HEK293 (cell line): Measurements from ENCODE around the gene ITIH5.

ENCODE experiments used
- CTCF ChIA-PET: fragments of 350-600 bp; formaldehyde crosslinking; extraction: SDS; loops from one replicate; lab custom pipeline; 2021; ENCODE audit warnings: antibody characterized with exemption; lab: Yijun Ruan, JAX
- POLR2A ChIA-PET: fragments of 300-600 bp; formaldehyde crosslinking; extraction: SDS; loops from one replicate; lab custom pipeline; 2020; ENCODE audit warnings: antibody characterized with exemption, inconsistent platforms; lab: Yijun Ruan, JAX
- H3K27ac ChIP-seq: fragments of 200-500 bp; sonication (Bioruptor generic); 2 replicates; pipeline ENCODE4 v1.5.1; 2014; ENCODE audit warnings: low read depth, low read length, control low read depth, inconsistent platforms; ENCODE audit errors: extremely low read depth
- H3K36me3 ChIP-seq, 2 experiments: fragments of 200-500 bp in 1 of 2; sonication (Bioruptor generic) in 1 of 2; 1 replicate in 1 of 2; 2 replicates in 1 of 2; pipeline ENCODE4 v1.5.1; 2014 to 2017; ENCODE audit warnings: inconsistent platforms in 2 of 2, low read length in 2 of 2; ENCODE audit not compliant: control insufficient read depth in 2 of 2, insufficient read depth in 1 of 2
- H3K4me1 ChIP-seq: fragments of 200-500 bp; sonication (Bioruptor generic); 2 replicates; pipeline ENCODE4 v1.5.1; 2014; ENCODE audit warnings: mild to moderate bottlenecking, low read length, inconsistent platforms; ENCODE audit not compliant: control insufficient read depth, insufficient read depth
- H3K4me3 ChIP-seq: 2 replicates; pipeline ENCODE4 v1.5.1; 2011; ENCODE audit warnings: low read depth, mild to moderate bottlenecking, control low read depth, low read length, moderate library complexity
- H3K9me3 ChIP-seq: fragments of 200-500 bp; sonication (Bioruptor generic); 2 replicates; pipeline ENCODE4 v1.5.1; 2014; ENCODE audit warnings: low read depth, low read length, inconsistent platforms; ENCODE audit not compliant: control insufficient read depth, insufficient read depth
- FEZF1 ChIP-seq: fragments of 450-650 bp; formaldehyde crosslinking; IDR thresholded peaks from 2 replicates; pipeline ENCODE4 v1.5.1; 2016; ENCODE audit warnings: missing biosample characterization, missing genetic modification characterization
- HOXA7 ChIP-seq: sonication (generic); formaldehyde crosslinking; IDR thresholded peaks from 2 replicates; pipeline ENCODE4 v1.8.1; 2022; ENCODE audit warnings: missing genetic modification reagents, borderline replicate concordance
- SP3 ChIP-seq: fragments of 450-650 bp; formaldehyde crosslinking; IDR thresholded peaks from 2 replicates; pipeline ENCODE4 v1.5.1; 2016; ENCODE audit warnings: missing biosample characterization, missing genetic modification characterization
- SP7 ChIP-seq: fragments of 450-650 bp; formaldehyde crosslinking; IDR thresholded peaks from 2 replicates; pipeline ENCODE4 v1.5.1; 2016; ENCODE audit warnings: missing biosample characterization, missing genetic modification characterization
- ZBTB17 ChIP-seq: fragments of 450-650 bp; formaldehyde crosslinking; IDR thresholded peaks from 2 replicates; pipeline ENCODE4 v1.5.1; 2016; ENCODE audit warnings: missing biosample characterization, missing genetic modification characterization
- ZNF10 ChIP-seq: fragments of 450-650 bp; formaldehyde crosslinking; IDR thresholded peaks from 2 replicates; pipeline ENCODE4 v1.5.1; 2017; ENCODE audit warnings: missing biosample characterization, missing genetic modification characterization
- ZNF140 ChIP-seq: fragments of 450-650 bp; formaldehyde crosslinking; IDR thresholded peaks from 2 replicates; pipeline ENCODE4 v1.5.1; 2016; ENCODE audit warnings: missing biosample characterization, missing genetic modification characterization
- ZNF155 ChIP-seq: fragments of 450-650 bp; formaldehyde crosslinking; IDR thresholded peaks from 2 replicates; pipeline ENCODE4 v1.5.1; 2016; ENCODE audit warnings: missing biosample characterization, missing genetic modification characterization
- ZNF548 ChIP-seq: fragments of 450-650 bp; formaldehyde crosslinking; IDR thresholded peaks from 2 replicates; pipeline ENCODE4 v1.5.1; 2016; ENCODE audit warnings: missing biosample characterization, missing genetic modification characterization
- ZNF571 ChIP-seq: fragments of 450-650 bp; formaldehyde crosslinking; IDR thresholded peaks from 2 replicates; pipeline ENCODE4 v1.5.0; 2017; ENCODE audit warnings: missing biosample characterization, missing genetic modification characterization
- ZNF621 ChIP-seq: fragments of 450-650 bp; formaldehyde crosslinking; IDR thresholded peaks from 2 replicates; pipeline ENCODE4 v1.5.1; 2017; ENCODE audit warnings: missing biosample characterization, missing genetic modification characterization
- ZNF670 ChIP-seq: fragments of 450-650 bp; formaldehyde crosslinking; IDR thresholded peaks from 2 replicates; pipeline ENCODE4 v1.5.1; 2016; ENCODE audit warnings: missing biosample characterization, missing genetic modification characterization, low read depth
- ZNF76 ChIP-seq: fragments of 450-650 bp; formaldehyde crosslinking; IDR thresholded peaks from 2 replicates; pipeline ENCODE4; 2016; ENCODE audit warnings: low read depth, missing biosample characterization, missing genetic modification characterization, borderline replicate concordance
- ZNF768 ChIP-seq: fragments of 450-650 bp; formaldehyde crosslinking; IDR thresholded peaks from 2 replicates; pipeline ENCODE4 v1.5.1; 2018; ENCODE audit warnings: missing biosample characterization, mild to moderate bottlenecking, missing genetic modification characterization
- ZNF785 ChIP-seq: fragments of 450-650 bp; formaldehyde crosslinking; IDR thresholded peaks from 2 replicates; pipeline ENCODE4 v1.5.1; 2016; ENCODE audit warnings: missing biosample characterization, missing genetic modification characterization
- TF ChIP-seq, protein P1 (sequence below): fragments of 450-650 bp; formaldehyde crosslinking; IDR thresholded peaks from 2 replicates; pipeline ENCODE4 v1.5.1; 2016; ENCODE audit warnings: missing biosample characterization, missing genetic modification characterization
- TF ChIP-seq, protein P2 (sequence below): fragments of 450-650 bp; formaldehyde crosslinking; conservative IDR thresholded peaks from 2 replicates; pipeline ENCODE4 v1.5.1; 2016; ENCODE audit warnings: low read depth, missing biosample characterization, missing genetic modification characterization
- TF ChIP-seq, protein P3 (sequence below): fragments of 450-650 bp; formaldehyde crosslinking; IDR thresholded peaks from 2 replicates; pipeline ENCODE4 v1.5.1; 2016; ENCODE audit warnings: missing biosample characterization, missing genetic modification characterization
- TF ChIP-seq, protein P4 (sequence below): fragments of 450-650 bp; formaldehyde crosslinking; IDR thresholded peaks from 2 replicates; pipeline ENCODE4; 2016; ENCODE audit warnings: missing biosample characterization, missing genetic modification characterization
- TF ChIP-seq, protein P5 (sequence below): fragments of 450-650 bp; formaldehyde crosslinking; IDR thresholded peaks from 2 replicates; pipeline ENCODE4 v1.5.1; 2017; ENCODE audit warnings: missing biosample characterization, missing genetic modification characterization

The ITIH5 gene

DNA sequence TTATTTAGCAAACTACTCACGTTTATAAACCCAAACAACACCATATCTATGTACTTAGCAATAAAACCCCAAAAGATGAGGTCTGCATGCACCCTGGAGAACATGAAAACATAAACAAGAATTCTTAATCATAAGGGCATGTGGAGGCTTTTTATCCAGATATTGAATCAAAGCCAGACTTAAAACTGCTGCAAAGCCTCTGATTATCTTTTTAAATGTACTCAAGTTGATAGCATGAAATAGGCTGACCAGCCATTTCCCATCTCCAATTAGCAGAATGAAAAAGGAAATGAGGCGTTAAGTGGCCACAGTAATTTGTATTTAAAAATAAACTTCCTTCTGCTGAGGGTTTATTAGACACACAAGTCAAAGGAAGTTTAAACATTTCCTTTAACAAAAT is 48.3 kb downstream of the ITIH5 start (continued):
- TF ChIP-seq FEZF1 (tag by site-specific recombination) (peak; percentile 16; the same call in 1 of the 2 replicates), ZNF621 (tag by site-specific recombination) (no peak), ZNF140 (no peak)
- TF ChIP-seq, protein P1, sequence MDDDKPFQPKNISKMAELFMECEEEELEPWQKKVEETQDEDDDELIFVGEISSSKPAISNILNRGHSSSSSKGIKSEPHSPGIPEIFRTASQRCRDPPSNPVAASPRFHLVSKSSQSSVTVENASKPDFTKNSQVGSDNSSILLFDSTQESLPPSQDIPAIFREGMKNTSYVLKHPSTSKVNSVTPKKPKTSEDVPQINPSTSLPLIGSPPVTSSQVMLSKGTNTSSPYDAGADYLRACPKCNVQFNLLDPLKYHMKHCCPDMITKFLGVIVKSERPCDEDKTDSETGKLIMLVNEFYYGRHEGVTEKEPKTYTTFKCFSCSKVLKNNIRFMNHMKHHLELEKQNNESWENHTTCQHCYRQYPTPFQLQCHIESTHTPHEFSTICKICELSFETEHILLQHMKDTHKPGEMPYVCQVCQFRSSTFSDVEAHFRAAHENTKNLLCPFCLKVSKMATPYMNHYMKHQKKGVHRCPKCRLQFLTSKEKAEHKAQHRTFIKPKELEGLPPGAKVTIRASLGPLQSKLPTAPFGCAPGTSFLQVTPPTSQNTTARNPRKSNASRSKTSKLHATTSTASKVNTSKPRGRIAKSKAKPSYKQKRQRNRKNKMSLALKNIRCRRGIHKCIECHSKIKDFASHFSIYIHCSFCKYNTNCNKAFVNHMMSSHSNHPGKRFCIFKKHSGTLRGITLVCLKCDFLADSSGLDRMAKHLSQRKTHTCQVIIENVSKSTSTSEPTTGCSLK (tag by site-specific recombination) = no peak

DNA sequence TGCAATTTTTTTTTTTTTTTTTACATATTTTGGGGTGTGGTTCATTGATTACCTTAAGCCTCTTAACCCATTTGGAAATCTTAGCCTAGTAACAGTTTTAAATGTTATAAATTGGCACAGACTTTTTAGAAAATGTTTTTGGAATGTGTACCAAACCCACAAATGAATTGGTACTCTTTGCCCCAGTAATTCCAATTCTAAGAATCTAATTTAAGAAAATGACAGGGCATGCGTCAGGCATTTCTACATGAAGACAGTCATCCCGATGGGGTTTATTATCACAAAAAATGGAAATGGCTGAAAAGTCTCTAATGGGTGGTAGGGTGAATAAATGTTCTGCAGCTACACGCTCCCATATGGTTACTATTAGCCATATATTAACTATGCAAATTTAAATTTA is 54.9 kb downstream of the ITIH5 start:
- Histone ChIP-seq H3K27ac (no peak overlapping the region), H3K4me1 (no peaks in the 10 kb centered on the region), H3K9me3 (no peaks in the 10 kb centered on the region), H3K4me3 (no peak overlapping the region)
- CTCF ChIA-PET = interaction anchor here (0.6 to 1.6 kb wide), 3 partner anchors 75 to 148 kb away, joined by 3 to 5 read pairs (median 3); no protein-coding TSS in a partner anchor
- TF ChIP-seq, protein P2, sequence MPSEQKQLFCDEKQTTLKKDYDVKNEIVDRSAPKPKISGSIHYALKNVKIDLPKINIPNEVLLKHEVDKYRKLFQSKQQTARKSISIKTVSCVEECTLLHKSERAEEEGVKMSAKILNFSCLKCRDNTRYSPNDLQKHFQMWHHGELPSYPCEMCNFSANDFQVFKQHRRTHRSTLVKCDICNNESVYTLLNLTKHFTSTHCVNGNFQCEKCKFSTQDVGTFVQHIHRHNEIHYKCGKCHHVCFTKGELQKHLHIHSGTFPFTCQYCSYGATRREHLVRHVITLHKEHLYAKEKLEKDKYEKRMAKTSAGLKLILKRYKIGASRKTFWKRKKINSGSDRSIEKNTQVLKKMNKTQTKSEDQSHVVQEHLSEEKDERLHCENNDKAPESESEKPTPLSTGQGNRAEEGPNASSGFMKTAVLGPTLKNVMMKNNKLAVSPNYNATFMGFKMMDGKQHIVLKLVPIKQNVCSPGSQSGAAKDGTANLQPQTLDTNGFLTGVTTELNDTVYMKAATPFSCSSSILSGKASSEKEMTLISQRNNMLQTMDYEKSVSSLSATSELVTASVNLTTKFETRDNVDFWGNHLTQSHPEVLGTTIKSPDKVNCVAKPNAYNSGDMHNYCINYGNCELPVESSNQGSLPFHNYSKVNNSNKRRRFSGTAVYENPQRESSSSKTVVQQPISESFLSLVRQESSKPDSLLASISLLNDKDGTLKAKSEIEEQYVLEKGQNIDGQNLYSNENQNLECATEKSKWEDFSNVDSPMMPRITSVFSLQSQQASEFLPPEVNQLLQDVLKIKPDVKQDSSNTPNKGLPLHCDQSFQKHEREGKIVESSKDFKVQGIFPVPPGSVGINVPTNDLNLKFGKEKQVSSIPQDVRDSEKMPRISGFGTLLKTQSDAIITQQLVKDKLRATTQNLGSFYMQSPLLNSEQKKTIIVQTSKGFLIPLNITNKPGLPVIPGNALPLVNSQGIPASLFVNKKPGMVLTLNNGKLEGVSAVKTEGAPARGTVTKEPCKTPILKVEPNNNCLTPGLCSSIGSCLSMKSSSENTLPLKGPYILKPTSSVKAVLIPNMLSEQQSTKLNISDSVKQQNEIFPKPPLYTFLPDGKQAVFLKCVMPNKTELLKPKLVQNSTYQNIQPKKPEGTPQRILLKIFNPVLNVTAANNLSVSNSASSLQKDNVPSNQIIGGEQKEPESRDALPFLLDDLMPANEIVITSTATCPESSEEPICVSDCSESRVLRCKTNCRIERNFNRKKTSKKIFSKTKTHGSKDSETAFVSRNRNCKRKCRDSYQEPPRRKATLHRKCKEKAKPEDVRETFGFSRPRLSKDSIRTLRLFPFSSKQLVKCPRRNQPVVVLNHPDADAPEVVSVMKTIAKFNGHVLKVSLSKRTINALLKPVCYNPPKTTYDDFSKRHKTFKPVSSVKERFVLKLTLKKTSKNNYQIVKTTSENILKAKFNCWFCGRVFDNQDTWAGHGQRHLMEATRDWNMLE (tag by site-specific recombination) = no peak
- TF ChIP-seq, protein P3, sequence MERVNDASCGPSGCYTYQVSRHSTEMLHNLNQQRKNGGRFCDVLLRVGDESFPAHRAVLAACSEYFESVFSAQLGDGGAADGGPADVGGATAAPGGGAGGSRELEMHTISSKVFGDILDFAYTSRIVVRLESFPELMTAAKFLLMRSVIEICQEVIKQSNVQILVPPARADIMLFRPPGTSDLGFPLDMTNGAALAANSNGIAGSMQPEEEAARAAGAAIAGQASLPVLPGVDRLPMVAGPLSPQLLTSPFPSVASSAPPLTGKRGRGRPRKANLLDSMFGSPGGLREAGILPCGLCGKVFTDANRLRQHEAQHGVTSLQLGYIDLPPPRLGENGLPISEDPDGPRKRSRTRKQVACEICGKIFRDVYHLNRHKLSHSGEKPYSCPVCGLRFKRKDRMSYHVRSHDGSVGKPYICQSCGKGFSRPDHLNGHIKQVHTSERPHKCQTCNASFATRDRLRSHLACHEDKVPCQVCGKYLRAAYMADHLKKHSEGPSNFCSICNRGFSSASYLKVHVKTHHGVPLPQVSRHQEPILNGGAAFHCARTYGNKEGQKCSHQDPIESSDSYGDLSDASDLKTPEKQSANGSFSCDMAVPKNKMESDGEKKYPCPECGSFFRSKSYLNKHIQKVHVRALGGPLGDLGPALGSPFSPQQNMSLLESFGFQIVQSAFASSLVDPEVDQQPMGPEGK = no peak
- no peak for TF ChIP-seq ZNF76
- TF ChIP-seq ZNF155 = no peak
- TF ChIP-seq, protein P4, sequence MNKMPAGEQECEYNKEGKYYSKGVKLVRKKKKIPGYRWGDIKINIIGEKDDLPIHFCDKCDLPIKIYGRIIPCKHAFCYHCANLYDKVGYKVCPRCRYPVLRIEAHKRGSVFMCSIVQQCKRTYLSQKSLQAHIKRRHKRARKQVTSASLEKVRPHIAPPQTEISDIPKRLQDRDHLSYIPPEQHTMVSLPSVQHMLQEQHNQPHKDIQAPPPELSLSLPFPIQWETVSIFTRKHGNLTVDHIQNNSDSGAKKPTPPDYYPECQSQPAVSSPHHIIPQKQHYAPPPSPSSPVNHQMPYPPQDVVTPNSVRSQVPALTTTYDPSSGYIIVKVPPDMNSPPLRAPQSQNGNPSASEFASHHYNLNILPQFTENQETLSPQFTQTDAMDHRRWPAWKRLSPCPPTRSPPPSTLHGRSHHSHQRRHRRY = no peak
- TF ChIP-seq SP3 (tag by site-specific recombination) = no peak
- TF ChIP-seq ZNF571 (tag by site-specific recombination) = no peak
- no peak for TF ChIP-seq ZNF548 (tag by site-specific recombination)
- no peak for TF ChIP-seq ZNF785 (tag by site-specific recombination)
- no peak for TF ChIP-seq SP7 (tag by site-specific recombination)
- no peak for TF ChIP-seq ZBTB17 (tag by site-specific recombination)
- TF ChIP-seq HOXA7 (CRISPR knock-in tag) = no peak
- no peak for TF ChIP-seq ZNF768 (tag by site-specific recombination)
- TF ChIP-seq ZNF10 (tag by site-specific recombination) = no peak
- no peak for TF ChIP-seq ZNF621 (tag by site-specific recombination)
- TF ChIP-seq, protein P5, sequence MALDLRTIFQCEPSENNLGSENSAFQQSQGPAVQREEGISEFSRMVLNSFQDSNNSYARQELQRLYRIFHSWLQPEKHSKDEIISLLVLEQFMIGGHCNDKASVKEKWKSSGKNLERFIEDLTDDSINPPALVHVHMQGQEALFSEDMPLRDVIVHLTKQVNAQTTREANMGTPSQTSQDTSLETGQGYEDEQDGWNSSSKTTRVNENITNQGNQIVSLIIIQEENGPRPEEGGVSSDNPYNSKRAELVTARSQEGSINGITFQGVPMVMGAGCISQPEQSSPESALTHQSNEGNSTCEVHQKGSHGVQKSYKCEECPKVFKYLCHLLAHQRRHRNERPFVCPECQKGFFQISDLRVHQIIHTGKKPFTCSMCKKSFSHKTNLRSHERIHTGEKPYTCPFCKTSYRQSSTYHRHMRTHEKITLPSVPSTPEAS (tag by site-specific recombination) = no peak
- no peak for TF ChIP-seq ZNF670 (tag by site-specific recombination)
- TF ChIP-seq, all 188 proteins: peak for 0
- H3K36me3 ChIP-seq = no peaks in the 10 kb centered on the region
- POLR2A ChIA-PET = no interaction called here
